T-cell (primary cell): ENCODE data around the gene CFAP410. TPM values are rescaled to one million over a fixed set of nuclear protein-coding genes. Genes with fewer than 3 reads are reported as not detected.

Experiments used
- ATAC-seq, 4 experiments: fragments of 200-7000 bp in 3 of 4; fragments of 150-1000 bp in 1 of 4; cut with Tn5 transposase; replicated peaks in 1 of 4; 1 replicate in 3 of 4; 2 replicates in 1 of 4; pipeline ENCODE4 v1.10.0; 2021; ENCODE audit warnings: moderate library complexity in 3 of 4, mild to moderate bottlenecking in 2 of 4, moderate number of reproducible peaks in 1 of 4
- CTCF ChIA-PET, 2 donors: fragments of 300-600 bp; sonication (Branson Sonifier 250); formaldehyde crosslinking; loops; one replicate each; lab custom pipeline; 2022; ENCODE audit warnings: antibody characterized with exemption in 2 of 2; lab: Charles Lee
- POLR2A ChIA-PET, 2 donors: fragments of 300-600 bp; sonication (Branson Sonifier 250); formaldehyde crosslinking; loops; one replicate each; lab custom pipeline; 2022; ENCODE audit warnings: antibody characterized with exemption in 2 of 2; lab: Charles Lee
- DNase-seq, 35 experiments: peaks; one replicate each; pipeline versions ENCODE4 v3.0.0 to v3.0.0-alpha.2; 2013 to 2023
- H3K27ac ChIP-seq: one replicate; pipeline ENCODE4 v1.5.1; 2013; ENCODE audit warnings: low read length
- H3K27me3 ChIP-seq, 2 experiments: replicated peaks in 1 of 2; 1 replicate in 1 of 2; 2 replicates in 1 of 2; pipeline versions ENCODE4 v1.6.1 to v1.7.0; 2013; ENCODE audit warnings: low read length in 1 of 2, mixed read lengths in 1 of 2; ENCODE audit not compliant: control insufficient read depth in 2 of 2, insufficient read depth in 2 of 2; ENCODE audit errors: extremely low read depth in 1 of 2
- H3K36me3 ChIP-seq, 2 donors: 1 replicate in 1 of 2; 2 replicates in 1 of 2; pipeline versions ENCODE4 v1.6.1 to v1.7.0; 2013; ENCODE audit warnings: low read length in 1 of 2; ENCODE audit not compliant: control insufficient read depth in 2 of 2, insufficient read depth in 1 of 2; ENCODE audit errors: extremely low read depth in 1 of 2
- H3K4me1 ChIP-seq, 2 experiments: 1 replicate in 1 of 2; 2 replicates in 1 of 2; pipeline versions ENCODE4 v1.6.1 to v1.7.0; 2013; ENCODE audit warnings: low read length in 2 of 2, mixed read lengths in 1 of 2; ENCODE audit not compliant: insufficient read depth in 2 of 2, control insufficient read depth in 1 of 2; ENCODE audit errors: extremely low read depth in 1 of 2
- H3K4me3 ChIP-seq, 2 donors: 1 replicate in 1 of 2; 2 replicates in 1 of 2; pipeline versions ENCODE4 v1.5.1 to v1.7.0; 2013; ENCODE audit warnings: mild to moderate bottlenecking in 2 of 2, low read length in 1 of 2, moderate library complexity in 1 of 2; ENCODE audit not compliant: control insufficient read depth in 1 of 2; ENCODE audit errors: extremely low read depth in 1 of 2
- H3K9me3 ChIP-seq: 2 replicates; pipeline ENCODE4 v1.7.0; 2013
- H3K27ac Mint-ChIP-seq, 2 donors: one replicate each; pipeline ENCODE4 v1.8.0; 2020 to 2021; ENCODE audit warnings: mild to moderate bottlenecking in 2 of 2, mixed read lengths in 2 of 2
- H3K27me3 Mint-ChIP-seq, 2 donors: one replicate each; pipeline ENCODE4 v1.8.0; 2021 to 2022; ENCODE audit warnings: mixed read lengths in 2 of 2
- H3K36me3 Mint-ChIP-seq: one replicate; pipeline ENCODE4 v1.8.0; 2021; ENCODE audit warnings: mixed read lengths
- H3K4me1 Mint-ChIP-seq, 3 donors: one replicate each; pipeline ENCODE4 v1.8.0; 2020 to 2022; ENCODE audit warnings: mixed read lengths in 3 of 3, mild to moderate bottlenecking in 1 of 3
- H3K4me3 Mint-ChIP-seq, 3 donors: one replicate each; pipeline ENCODE4 v1.8.0; 2020 to 2022; ENCODE audit warnings: mild to moderate bottlenecking in 3 of 3, mixed read lengths in 3 of 3, moderate library complexity in 3 of 3
- H3K9me3 Mint-ChIP-seq, 3 donors: one replicate each; pipeline ENCODE4 v1.8.0; 2020 to 2022; ENCODE audit warnings: mixed read lengths in 3 of 3
- WGBS: methylation state at CpG from one replicate; pipeline ENCODE4 v1.1.5; 2013; ENCODE audit warnings: missing lambda C conversion rate; ENCODE audit not compliant: insufficient coverage; 5-methylcytosine and 5-hydroxymethylcytosine counted together
- total RNA-seq, 35 experiments: library from RNA in 6 of 35; stranded (reverse) in 6 of 35; fragments of 120-200 nt in 1 of 35; gene quantifications; one replicate each; pipeline versions ENCODE4 v1.2.1 to v1.2.4 and lab custom pipeline; 2013 to 2026

The CFAP410 gene
- total RNA-seq, 5 donors from 2014 or later (not counting 1 experiment from before 2014, with no cell fraction given): 58.8 to 72.1 (median 60.8) TPM

- DNase-seq (no peak), ATAC-seq (no peak)
- CTCF ChIA-PET: no interaction called here
- Histone ChIP-seq H3K9me3 (no peaks in the 10 kb centered on the region), H3K27me3 (no peaks in the 10 kb centered on the region), H3K27ac (no peak overlapping the region), H3K4me1 (no peaks in the 10 kb centered on the region), H3K4me3 (no peak overlapping the region), H3K36me3 (peaks cover 18 to 51% of the 10 kb centered on the region in 2 donors)
- H3K27me3 Mint-ChIP-seq: no peaks in the 10 kb centered on the region
- POLR2A ChIA-PET: no interaction called here
- WGBS: 96% methylated on average over 23 of the region's 23 CpGs
- no peak overlapping the region for H3K4me3 Mint-ChIP-seq
- no peaks in the 10 kb centered on the region for H3K9me3 Mint-ChIP-seq
- no peak overlapping the region for H3K27ac Mint-ChIP-seq
- H3K36me3 Mint-ChIP-seq: peaks cover 6% of the 10 kb centered on the region
- no peaks in the 10 kb centered on the region for H3K4me1 Mint-ChIP-seq
Measured at GRCh38 chr21:44321846-44322450, 17.2 kb downstream of the CFAP410 start.

GRCh38 chr21:44320847-44321246 is 18.3 kb downstream of the CFAP410 start:
- no peak overlapping the region for H3K27ac ChIP-seq
- ATAC-seq: no peak
- H3K4me3 ChIP-seq: no peak overlapping the region
- H3K36me3 ChIP-seq: peaks cover 14 to 59% of the 10 kb centered on the region in 2 donors
- H3K27me3 Mint-ChIP-seq: no peaks in the 10 kb centered on the region
- peaks cover 6% of the 10 kb centered on the region for H3K36me3 Mint-ChIP-seq
- no peaks in the 10 kb centered on the region for H3K9me3 ChIP-seq
- H3K27ac Mint-ChIP-seq: no peak overlapping the region
- no peaks in the 10 kb centered on the region for H3K9me3 Mint-ChIP-seq
- no peaks in the 10 kb centered on the region for H3K4me1 Mint-ChIP-seq
- WGBS: 95% methylated on average over 8 of the region's 13 CpGs
- ChIA-PET POLR2A (no interaction called here), CTCF (no interaction called here)
- H3K27me3 ChIP-seq: no peaks in the 10 kb centered on the region
- DNase-seq: no peak
- H3K4me3 Mint-ChIP-seq: no peak overlapping the region
- no peaks in the 10 kb centered on the region for H3K4me1 ChIP-seq

DNA sequence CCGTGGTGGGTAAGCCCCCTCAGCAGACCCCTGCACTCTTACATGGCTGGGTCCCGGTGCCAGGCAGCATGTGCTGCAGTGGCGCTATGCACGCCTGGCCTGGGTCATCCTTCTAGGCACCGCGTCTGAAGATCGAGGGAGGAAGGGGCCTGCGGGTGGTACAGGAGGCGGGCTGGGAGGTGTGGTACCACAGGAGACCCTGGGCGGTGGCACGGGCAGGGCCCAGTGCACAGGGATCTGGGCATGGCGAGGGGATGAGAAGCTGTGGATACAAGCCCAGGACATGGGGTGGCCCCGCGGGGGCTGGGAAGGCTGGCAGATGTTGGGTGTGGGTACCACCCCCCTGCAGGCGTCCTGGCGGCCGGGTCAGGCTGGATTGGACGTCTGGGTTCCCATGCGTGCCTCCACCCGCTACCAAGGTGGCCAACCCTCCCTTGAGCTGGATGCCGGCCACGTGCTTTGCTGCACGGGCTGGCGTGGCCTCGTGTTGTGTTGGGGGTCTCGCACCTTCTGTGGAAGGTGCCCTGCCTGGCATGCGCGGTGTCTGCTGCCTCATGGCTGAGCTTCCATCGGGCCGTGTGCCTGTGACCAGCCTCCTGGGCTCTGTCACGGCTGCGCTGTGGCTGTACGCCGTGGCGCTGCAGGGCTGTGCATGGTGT is 19.7 kb downstream of the CFAP410 start:
- Mint-ChIP-seq H3K4me3 (no peak overlapping the region), H3K9me3 (no peaks in the 10 kb centered on the region), H3K36me3 (peaks cover 6% of the 10 kb centered on the region), H3K27ac (no peak overlapping the region), H3K4me1 (no peaks in the 10 kb centered on the region), H3K27me3 (no peaks in the 10 kb centered on the region)
- Histone ChIP-seq H3K9me3 (no peaks in the 10 kb centered on the region), H3K4me3 (no peak overlapping the region), H3K4me1 (no peaks in the 10 kb centered on the region), H3K27me3 (no peaks in the 10 kb centered on the region), H3K27ac (no peak overlapping the region), H3K36me3 (peaks cover 11 to 64% of the 10 kb centered on the region in 2 donors)
- 98% methylated on average over 31 of the region's 35 CpGs for WGBS
- no peak for ATAC-seq
- no peak for DNase-seq
- CTCF ChIA-PET: no interaction called here
- POLR2A ChIA-PET: interaction anchor here in 1 of 2 donors (0.7 kb wide), 1 partner anchor 339 kb away, joined by 4 read pairs; no protein-coding TSS in a partner anchor

DNA sequence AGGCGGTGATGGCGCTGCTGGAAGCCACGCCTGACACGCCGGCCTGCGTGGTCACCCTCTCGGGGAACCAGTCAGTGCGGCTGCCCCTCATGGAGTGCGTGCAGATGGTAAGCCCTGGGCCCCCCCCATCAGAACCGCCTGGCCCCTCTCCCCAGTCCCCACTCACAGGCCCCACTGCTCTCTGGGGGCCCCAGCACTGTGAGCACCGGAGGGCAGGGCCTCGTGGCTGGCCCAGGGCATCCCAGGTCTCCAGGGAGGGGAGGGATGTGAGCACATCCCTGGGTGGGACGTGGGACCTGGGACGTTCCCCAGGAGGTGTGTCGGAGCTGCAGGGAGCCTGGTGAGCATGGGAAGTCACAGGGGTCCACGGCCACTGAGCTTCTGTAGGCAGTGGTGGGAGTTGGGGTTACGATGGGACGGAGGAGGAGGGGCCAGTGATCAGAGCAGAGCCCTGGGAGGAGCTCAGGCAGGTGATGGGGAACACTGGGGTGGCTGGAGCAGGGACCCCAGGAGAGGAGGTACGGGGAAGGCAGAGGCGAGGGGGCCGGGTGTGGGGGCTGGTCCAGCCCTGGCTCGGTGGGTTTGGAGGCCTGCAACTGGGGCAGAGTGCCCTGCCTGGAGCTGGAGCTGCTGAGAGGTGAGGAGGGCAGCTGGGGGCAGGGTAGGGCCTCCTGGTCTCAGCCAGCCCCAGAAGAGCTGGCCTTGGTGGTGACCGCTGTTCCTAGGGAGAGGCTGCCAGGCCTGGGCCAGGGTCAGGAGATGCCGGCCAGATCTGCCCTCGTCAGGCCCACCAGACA is 20.5 kb downstream of the CFAP410 start:
- ATAC-seq (no peak), DNase-seq (no peak)
- no peaks in the 10 kb centered on the region for H3K9me3 ChIP-seq
- H3K4me1 ChIP-seq: no peaks in the 10 kb centered on the region
- peaks cover 11 to 62% of the 10 kb centered on the region in 2 donors for H3K36me3 ChIP-seq
- no peaks in the 10 kb centered on the region for H3K9me3 Mint-ChIP-seq
- H3K36me3 Mint-ChIP-seq: peaks cover 6% of the 10 kb centered on the region
- H3K27ac ChIP-seq: no peak overlapping the region
- CTCF ChIA-PET: no interaction called here
- no peaks in the 10 kb centered on the region for H3K27me3 ChIP-seq
- POLR2A ChIA-PET: interaction anchor here in 1 of 2 donors (0.7 kb wide), 1 partner anchor 338 kb away, joined by 4 read pairs; no protein-coding TSS in a partner anchor
- H3K4me1 Mint-ChIP-seq: no peaks in the 10 kb centered on the region
- H3K4me3 ChIP-seq: no peak overlapping the region
- 93% methylated on average over 18 of the region's 25 CpGs for WGBS
- no peak overlapping the region for H3K4me3 Mint-ChIP-seq
- no peak overlapping the region for H3K27ac Mint-ChIP-seq
- no peaks in the 10 kb centered on the region for H3K27me3 Mint-ChIP-seq

- H3K27ac Mint-ChIP-seq: no peak overlapping the region
Measured at GRCh38 chr21:44317871-44318270, 21.3 kb downstream of the CFAP410 start.

GRCh38 chr21:44317241-44317782 is 21.9 kb downstream of the CFAP410 start:
- no peak for DNase-seq
- CTCF ChIA-PET: no interaction called here
- Mint-ChIP-seq H3K27me3 (no peaks in the 10 kb centered on the region), H3K9me3 (no peaks in the 10 kb centered on the region), H3K27ac (no peak overlapping the region), H3K4me1 (no peaks in the 10 kb centered on the region), H3K36me3 (peaks cover 6% of the 10 kb centered on the region), H3K4me3 (no peak overlapping the region)
- H3K4me3 ChIP-seq: no peak overlapping the region
- H3K4me1 ChIP-seq: no peaks in the 10 kb centered on the region
- no peak overlapping the region for H3K27ac ChIP-seq
- WGBS: 98% methylated on average over 19 of the region's 19 CpGs
- no peak for ATAC-seq
- POLR2A ChIA-PET: no interaction called here
- H3K27me3 ChIP-seq: no peaks in the 10 kb centered on the region
- peaks cover 19 to 66% of the 10 kb centered on the region in 2 donors for H3K36me3 ChIP-seq
- no peaks in the 10 kb centered on the region for H3K9me3 ChIP-seq

More at GRCh38 chr21:44317871-44318270, 21.3 kb downstream of the CFAP410 start:
- Histone ChIP-seq H3K36me3 (peaks cover 13 to 67% of the 10 kb centered on the region in 2 donors), H3K4me3 (no peak overlapping the region), H3K27me3 (no peaks in the 10 kb centered on the region), H3K4me1 (no peaks in the 10 kb centered on the region), H3K27ac (no peak overlapping the region), H3K9me3 (no peaks in the 10 kb centered on the region)
- DNase-seq (no peak), ATAC-seq (no peak)
- ChIA-PET CTCF (no interaction called here), POLR2A (no interaction called here)
- Mint-ChIP-seq H3K4me1 (no peaks in the 10 kb centered on the region), H3K27me3 (no peaks in the 10 kb centered on the region), H3K9me3 (no peaks in the 10 kb centered on the region), H3K36me3 (peaks cover 6% of the 10 kb centered on the region), H3K4me3 (no peak overlapping the region)
- 94% methylated on average over 22 of the region's 22 CpGs for WGBS
